Adrenal gland (tissue), 12 donors: Measurements from ENCODE around the gene DAPK2. TPM values are rescaled to one million over a fixed set of nuclear protein-coding genes. Genes with fewer than 3 reads are reported as not detected.
"Not testable (repeated sequence)": the region's sequence is repeated elsewhere in the genome, so short reads cannot be mapped to it uniquely, and the experiment has no call there.

ENCODE experiments used
- DNase-seq, 7 donors: peaks; one replicate each; pipeline ENCODE4 v3.0.0-alpha.2; 2019 to 2020
- H3K27ac ChIP-seq, 5 donors: fragments of 200-600 bp; sonication (generic) in 4 of 5; 1 replicate in 3 of 5; 2 replicates in 2 of 5; pipeline versions ENCODE4 v1.5.1 to v1.8.0; 2016 to 2020; ENCODE audit warnings: mild to moderate bottlenecking in 1 of 5
- H3K27me3 ChIP-seq: fragments of 200-600 bp; 2 replicates; pipeline ENCODE4 v1.8.0; 2021
- H3K36me3 ChIP-seq, 2 donors: fragments of 200-600 bp; replicated peaks in 1 of 2; 1 replicate in 1 of 2; 2 replicates in 1 of 2; pipeline versions ENCODE4 v1.5.1 to v1.8.0; 2018 to 2022
- H3K4me1 ChIP-seq, 2 donors: fragments of 200-600 bp; replicated peaks in 1 of 2; 1 replicate in 1 of 2; 2 replicates in 1 of 2; pipeline versions ENCODE4 v1.5.1 to v1.8.0; 2018 to 2021
- H3K4me3 ChIP-seq, 4 donors: fragments of 200-600 bp; sonication (generic) in 3 of 4; one replicate each; pipeline ENCODE4 v1.5.1; 2016 to 2018
- H3K9me3 ChIP-seq, 3 donors: fragments of 200-600 bp; sonication (generic) in 1 of 3; replicated peaks in 1 of 3; 1 replicate in 2 of 3; 2 replicates in 1 of 3; pipeline versions ENCODE4 v1.5.1 to v1.8.0; 2016 to 2021
- CTCF ChIP-seq, 6 experiments: fragments of 450-650 bp in 4 of 6; fragments of 200-600 bp in 2 of 6; sonication (generic) in 1 of 6; IDR thresholded peaks; 1 replicate in 5 of 6; 2 replicates in 1 of 6; pipeline versions ENCODE4 v1.5.1 to v1.8.0; 2016 to 2021; ENCODE audit warnings: antibody characterized with exemption in 6 of 6, mild to moderate bottlenecking in 2 of 6, moderate library complexity in 1 of 6
- POLR2A ChIP-seq, 2 donors: fragments of 450-650 bp; IDR thresholded peaks; one replicate each; pipeline ENCODE4 v1.6.1; 2017; ENCODE audit warnings: antibody characterized with exemption in 2 of 2, mild to moderate bottlenecking in 2 of 2, moderate library complexity in 1 of 2
- WGBS, 4 donors: extraction: QIAGEN DNeasy Blood & Tissue Kit in 2 of 4; methylation state at CpG; one replicate each; pipeline versions ENCODE4 v1.1.5 to v1.1.7; 2013 to 2017; 5-methylcytosine and 5-hydroxymethylcytosine counted together
- intact Hi-C, 2 donors: fragments of 100-400 bp; cut with DNase I; formaldehyde crosslinking; loops; one replicate each; pipeline versions ENCODE4 v1.14.1 to v1.15.0; 2022 to 2023
- polyA plus RNA-seq, 3 donors: library from polyadenylated mRNA; stranded (reverse); fragments of 200-250 nt in 2 of 3; fragments of 350-450 nt in 1 of 3; fragmentation: Illumina TruSeq in 1 of 3; extraction: RNeasy Lipid Tissue Mini Kit (QIAGEN cat#74804) in 1 of 3; gene quantifications; one replicate each; pipeline ENCODE4 v1.2.3, GENCODE V29; 2013 to 2014
- total RNA-seq, 9 donors: library from RNA; depleted of rRNA in 4 of 9; stranded (reverse); fragments of >200 nt in 4 of 9; fragments of 120-200 nt in 1 of 9; fragmentation: NEBNext Ultra II Directional in 1 of 9; extraction: Animal tissue kit (Norgen Biotek cat#: 25700) in 1 of 9; gene quantifications; one replicate each; pipeline versions ENCODE4 v1.1.0 to v1.2.4, GENCODE V29; 2013 to 2023
- donor health status: healthy with polysubstance abuse.
- donor health status: Bipolar disorder and iron deficiency.
- donor health status: DM: yes; HTN: yes; CAD: no.
- donor health status: DM: no; HTN: no; CAD: no.
- donor health status: DM: no; HTN: no; CAD: no.
- donor health status: DM: yes; HTN: yes; CAD: no.

DAPK2 gene
- total and polyA plus RNA-seq, 12 donors = 0.97 to 8.7 (median 6.1) TPM

DNA sequence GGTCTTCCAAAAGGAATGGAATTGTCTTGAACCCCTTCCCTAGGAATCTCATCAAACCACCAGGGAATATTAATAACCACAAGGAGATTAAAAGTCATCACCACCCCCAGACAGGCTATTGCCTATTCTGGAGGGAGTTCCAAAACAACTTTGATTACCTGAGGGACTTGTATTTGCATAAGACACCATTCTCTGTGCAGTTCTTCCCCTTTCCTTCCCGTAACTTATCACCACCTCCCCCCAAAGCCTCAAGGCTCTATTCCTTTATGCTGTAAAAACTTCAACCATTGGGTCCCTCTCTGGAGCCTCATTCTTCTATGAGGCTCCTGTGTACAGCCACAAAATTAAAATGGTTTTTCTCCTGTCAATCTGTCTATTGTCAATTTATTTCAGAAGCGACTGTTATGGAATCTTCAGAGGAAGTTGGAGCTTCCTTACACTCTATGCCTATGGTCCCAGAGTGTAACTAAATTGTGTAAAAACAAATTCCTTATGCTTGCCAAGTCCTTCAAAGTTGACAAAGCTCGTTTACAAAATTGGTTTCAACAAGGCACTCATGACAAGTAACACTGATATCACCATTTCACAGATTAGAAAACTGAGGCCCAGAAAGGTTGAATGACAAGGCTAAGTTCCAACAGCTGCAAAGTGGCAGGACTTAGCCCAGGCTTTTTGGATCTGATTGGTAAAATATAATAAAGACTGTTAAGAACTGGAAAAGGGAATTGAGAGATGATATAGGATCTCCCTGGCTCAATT lies 144.2 kb downstream of the DAPK2 start:
- peaks cover 10 to 18% of the 10 kb centered on the region in 2 donors for H3K4me1 ChIP-seq
- H3K27me3 ChIP-seq = no peaks in the 10 kb centered on the region
- no peak for TF ChIP-seq POLR2A (IDR thresholded peaks at IDR 0.05)
- TF ChIP-seq CTCF (IDR thresholded peaks at IDR 0.05) = no peak
- whole genome bisulfite sequencing, 4 donors = 55 to 70% (median 60%) methylated on average over 3 of the region's 3 CpGs
- DNase-seq = no peak
- H3K4me3 ChIP-seq = no peak overlapping the region
- H3K27ac ChIP-seq = peak overlapping the region in 1 of 5 donors; percentile 65
- no peaks in the 10 kb centered on the region for H3K36me3 ChIP-seq
- no peaks in the 10 kb centered on the region for H3K9me3 ChIP-seq
- intact Hi-C loops = no loop called here

- Histone ChIP-seq H3K4me3 (no peak overlapping the region), H3K36me3 (no peaks in the 10 kb centered on the region), H3K27ac (no peak overlapping the region), H3K27me3 (no peaks in the 10 kb centered on the region), H3K4me1 (peaks cover 22% of the 10 kb centered on the region in 2 donors), H3K9me3 (no peaks in the 10 kb centered on the region)
- 80 to 97% (median 86%) methylated on average over 1 of the region's 1 CpG for WGBS, 4 donors
- no peak for TF ChIP-seq POLR2A (IDR thresholded peaks at IDR 0.05)
- TF ChIP-seq CTCF (IDR thresholded peaks at IDR 0.05) = no peak
- DNase-seq = no peak
- intact Hi-C loops = no loop called here
These were observed 146.0 kb downstream of the DAPK2 start for GRCh38 chr15:63900306-63900705.

DNA sequence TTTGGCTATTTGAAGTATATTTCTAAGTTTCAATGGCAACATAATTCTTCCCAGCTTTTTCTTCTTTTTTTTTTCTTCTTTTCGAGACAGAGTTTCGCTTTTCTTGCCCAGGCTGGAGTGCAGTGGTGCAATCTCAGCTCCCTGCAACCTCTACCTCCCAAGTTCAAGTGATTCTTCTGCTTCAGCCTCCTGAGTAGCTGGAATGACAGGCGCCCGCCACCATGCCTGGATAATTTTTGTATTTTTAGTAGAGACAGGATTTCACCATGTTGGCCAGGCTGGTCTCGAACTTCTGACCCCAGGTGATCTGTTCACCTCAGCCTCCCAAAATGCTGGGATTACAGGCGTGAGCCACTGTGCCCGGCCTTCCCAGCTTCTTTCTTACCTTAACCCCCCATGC lies 146.7 kb downstream of the DAPK2 start:
- H3K9me3 ChIP-seq, H3K36me3 ChIP-seq, H3K27me3 ChIP-seq, H3K27ac ChIP-seq, DNase-seq, H3K4me3 ChIP-seq: not testable (repeated sequence)
- 85 to 92% (median 88%) methylated on average over 7 of the region's 7 CpGs for WGBS, 4 donors
- H3K4me1 ChIP-seq = peaks cover 22% of the 10 kb centered on the region in 2 donors
- intact Hi-C loops = loop anchor here in 1 of 2 donors (10.0 kb wide), 1 partner anchor 145 kb away; no protein-coding TSS in a partner anchor

DNA sequence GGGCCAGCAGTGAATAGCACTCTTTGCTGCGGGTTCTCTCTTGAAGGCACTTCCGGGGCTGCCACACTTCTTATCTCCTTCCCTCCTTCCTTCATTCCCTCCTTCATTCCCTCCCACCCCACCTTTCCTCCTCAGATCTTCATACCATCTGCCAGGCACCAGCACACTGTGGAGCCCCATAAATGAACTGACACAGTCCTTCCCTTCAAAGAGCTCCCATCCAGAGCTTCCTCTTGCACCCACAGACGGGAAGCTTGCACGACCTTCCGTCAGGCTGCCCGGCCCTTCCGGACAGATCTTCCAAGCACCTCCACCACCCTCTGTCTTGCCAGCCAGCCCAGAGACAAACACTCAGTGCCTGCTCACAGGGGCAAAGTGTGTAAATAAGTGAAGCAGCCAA lies 147.1 kb downstream of the DAPK2 start:
- Histone ChIP-seq H3K4me1 (peaks cover 22% of the 10 kb centered on the region in 2 donors), H3K36me3 (no peaks in the 10 kb centered on the region), H3K27ac (peak overlapping the region in 1 of 5 donors; percentile 13), H3K9me3 (no peaks in the 10 kb centered on the region), H3K4me3 (no peak overlapping the region), H3K27me3 (no peaks in the 10 kb centered on the region)
- intact Hi-C loops = loop anchor here in 1 of 2 donors (10.0 kb wide), 1 partner anchor 144 kb away; no protein-coding TSS in a partner anchor
- DNase-seq = no peak
- 75 to 91% (median 79%) methylated on average over 7 of the region's 7 CpGs for WGBS, 4 donors
- TF ChIP-seq POLR2A (IDR thresholded peaks at IDR 0.05) (no peak), CTCF (IDR thresholded peaks at IDR 0.05) (no peak)
